WTC11 (cell line): Measurements from ENCODE around the gene LENEP. TPM values are rescaled to one million over a fixed set of nuclear protein-coding genes. Genes with fewer than 3 reads are reported as not detected.
A peak's percentile ranks its signal among the peaks of the same experiment; 100 is the strongest.

ENCODE experiments used
- ATAC-seq: fragments of 200-7000 bp; cut with Tn5 transposase; 2 replicates; pipeline ENCODE4 v1.10.0; 2021; ENCODE audit warnings: mild to moderate bottlenecking, moderate library complexity
- CTCF ChIA-PET: fragments of 300-600 bp; sonication (Branson Sonifier 250); formaldehyde crosslinking; loops from one replicate; lab custom pipeline; 2021; ENCODE audit warnings: antibody characterized with exemption; lab: Charles Lee
- POLR2A ChIA-PET: fragments of 350-600 bp; sonication (Branson Sonifier 250); formaldehyde crosslinking; loops from one replicate; lab custom pipeline; 2021; ENCODE audit warnings: antibody characterized with exemption; lab: Charles Lee
- DNase-seq: peaks from one replicate; pipeline ENCODE4 v3.0.0; 2021; ENCODE audit warnings: low spot score
- H3K27ac Mint-ChIP-seq: 2 replicates; pipeline ENCODE4 v1.8.0; 2021; ENCODE audit warnings: mixed read lengths
- H3K27me3 Mint-ChIP-seq: 2 replicates; pipeline ENCODE4 v1.8.0; 2021; ENCODE audit warnings: low read depth, mild to moderate bottlenecking, moderate library complexity, mixed read lengths
- H3K36me3 Mint-ChIP-seq: 2 replicates; pipeline ENCODE4 v1.8.0; 2021; ENCODE audit warnings: mixed read lengths
- H3K4me1 Mint-ChIP-seq: 2 replicates; pipeline ENCODE4 v1.8.0; 2022; ENCODE audit warnings: mixed read lengths
- H3K4me3 Mint-ChIP-seq: 2 replicates; pipeline ENCODE4 v1.8.0; 2021; ENCODE audit warnings: mild to moderate bottlenecking, moderate library complexity, mixed read lengths
- H3K9me3 Mint-ChIP-seq: 2 replicates; pipeline ENCODE4 v1.8.0; 2021; ENCODE audit warnings: mixed read lengths
- AR ChIP-seq: fragments of 250-450 bp; sonication (Bioruptor Pico); IDR thresholded peaks from 2 replicates; pipeline ENCODE4 v1.9.0; 2021; ENCODE audit warnings: mild to moderate bottlenecking
- ATF3 ChIP-seq: sonication (generic); formaldehyde crosslinking; conservative IDR thresholded peaks from 2 replicates; pipeline ENCODE4 v1.8.1; 2022; ENCODE audit warnings: mild to moderate bottlenecking, missing genetic modification reagents
- CDX4 ChIP-seq: fragments of 250-450 bp; sonication (Bioruptor Pico); IDR thresholded peaks from 2 replicates; pipeline ENCODE4 v1.9.0; 2021; ENCODE audit warnings: moderate library complexity, mild to moderate bottlenecking, inconsistent platforms, borderline replicate concordance
- CREM ChIP-seq: sonication (generic); formaldehyde crosslinking; IDR thresholded peaks from 2 replicates; pipeline ENCODE4 v1.8.1; 2022; ENCODE audit warnings: mild to moderate bottlenecking, missing genetic modification reagents, moderate library complexity
- E2F4 ChIP-seq: sonication (generic); formaldehyde crosslinking; IDR thresholded peaks from 2 replicates; pipeline ENCODE4 v1.8.1; 2022; ENCODE audit warnings: low read depth, mild to moderate bottlenecking, moderate library complexity, missing genetic modification reagents, borderline replicate concordance
- FOXJ3 ChIP-seq: sonication (generic); formaldehyde crosslinking; IDR thresholded peaks from 2 replicates; pipeline ENCODE4 v1.9.0; 2021; ENCODE audit warnings: missing genetic modification reagents, mild to moderate bottlenecking, borderline replicate concordance
- GABPB1 ChIP-seq: sonication (generic); formaldehyde crosslinking; IDR thresholded peaks from 2 replicates; pipeline ENCODE4 v1.8.1; 2023; ENCODE audit warnings: mild to moderate bottlenecking, missing genetic modification reagents
- HMGA2 ChIP-seq: fragments of 250-450 bp; sonication (Bioruptor Pico); IDR thresholded peaks from 2 replicates; pipeline ENCODE4 v1.4.0; 2021; ENCODE audit warnings: mild to moderate bottlenecking, moderate library complexity
- IRF1 ChIP-seq: sonication (generic); formaldehyde crosslinking; IDR thresholded peaks from 2 replicates; pipeline ENCODE4 v1.8.0; 2023; ENCODE audit warnings: missing genetic modification reagents
- MLX ChIP-seq: sonication (generic); formaldehyde crosslinking; IDR thresholded peaks from 2 replicates; pipeline ENCODE4 v1.8.1; 2023; ENCODE audit warnings: mild to moderate bottlenecking, missing genetic modification reagents, moderate library complexity
- MXD4 ChIP-seq: fragments of 250-450 bp; sonication (Bioruptor Pico); IDR thresholded peaks from 2 replicates; pipeline ENCODE4 v1.8.0; 2021; ENCODE audit warnings: mild to moderate bottlenecking, moderate library complexity, borderline replicate concordance
- NFE2L1 ChIP-seq: sonication (generic); formaldehyde crosslinking; IDR thresholded peaks from 2 replicates; pipeline ENCODE4 v1.8.1; 2023; ENCODE audit warnings: missing genetic modification reagents
- NFYB ChIP-seq: sonication (generic); formaldehyde crosslinking; conservative IDR thresholded peaks from 2 replicates; pipeline ENCODE4 v1.8.0; 2022; ENCODE audit warnings: low read depth, missing genetic modification reagents
- PREB ChIP-seq: sonication (generic); formaldehyde crosslinking; IDR thresholded peaks from 2 replicates; pipeline ENCODE4 v1.8.1; 2022; ENCODE audit warnings: mild to moderate bottlenecking, missing genetic modification reagents, moderate library complexity, borderline replicate concordance
- RORB ChIP-seq: fragments of 250-450 bp; sonication (Bioruptor Pico); IDR thresholded peaks from 2 replicates; pipeline ENCODE4 v1.9.0; 2021; ENCODE audit warnings: mild to moderate bottlenecking
- SOX15 ChIP-seq: fragments of 250-450 bp; sonication (Bioruptor Pico); IDR thresholded peaks from 2 replicates; pipeline ENCODE4 v1.9.0; 2021; ENCODE audit warnings: mild to moderate bottlenecking
- SP1 ChIP-seq: sonication (generic); formaldehyde crosslinking; conservative IDR thresholded peaks from 2 replicates; pipeline ENCODE4 v1.8.1; 2022; ENCODE audit warnings: missing genetic modification reagents
- USF2 ChIP-seq: sonication (generic); formaldehyde crosslinking; IDR thresholded peaks from 2 replicates; pipeline ENCODE4 v1.8.1; 2023; ENCODE audit warnings: mild to moderate bottlenecking, missing genetic modification reagents, moderate library complexity
- ZNF232 ChIP-seq: sonication (generic); formaldehyde crosslinking; IDR thresholded peaks from 2 replicates; pipeline ENCODE4 v1.8.0; 2022; ENCODE audit warnings: mild to moderate bottlenecking, missing genetic modification reagents
- ZNF423 ChIP-seq: fragments of 250-450 bp; sonication (Bioruptor Pico); IDR thresholded peaks from 2 replicates; pipeline ENCODE4 v2.1.2; 2022; ENCODE audit warnings: mild to moderate bottlenecking, moderate library complexity
- ZSCAN18 ChIP-seq: fragments of 250-450 bp; sonication (Bioruptor Pico); IDR thresholded peaks from 2 replicates; pipeline ENCODE4 v2.1.2; 2022; ENCODE audit warnings: mild to moderate bottlenecking, moderate library complexity
- total RNA-seq: library from RNA; stranded (reverse); gene quantifications from 3 replicates; pipeline ENCODE4 v1.2.3, GENCODE V29; 2021

The LENEP gene
- total RNA-seq, 1 experiment from 2014 or later = 1.2 TPM

GRCh38 chr1:154971341-154971998 is 21.9 kb upstream of the LENEP start (continued):
- TF ChIP-seq USF2 = no peak
- TF ChIP-seq ZNF423 (CRISPR knock-in tag) = no peak
- no peak for TF ChIP-seq NFE2L1

- TF ChIP-seq E2F4 (CRISPR knock-in tag) (no peak), ZNF232 (CRISPR knock-in tag) (no peak), NFYB (CRISPR knock-in tag) (no peak), ATF3 (CRISPR knock-in tag) (no peak), IRF1 (CRISPR knock-in tag) (no peak), RORB (CRISPR knock-in tag) (no peak), SP1 (no peak), CDX4 (CRISPR knock-in tag) (no peak), SOX15 (CRISPR knock-in tag) (no peak), MXD4 (no peak), AR (CRISPR knock-in tag) (no peak), NFE2L1 (no peak), HMGA2 (CRISPR knock-in tag) (no peak)
- H3K4me3 Mint-ChIP-seq = no peak overlapping the region
- no peak for ATAC-seq
- H3K9me3 Mint-ChIP-seq = no peaks in the 10 kb centered on the region
- no peak for DNase-seq
- ChIA-PET CTCF (interaction anchor here (0.9 to 8.3 kb wide), 13 partner anchors 11 to 201 kb away, joined by 3 to 176 read pairs (median 20); partner anchors contain the start of genes ADAM15, EFNA4, FLAD1 and KRTCAP2), POLR2A (interaction anchor here (0.5 to 7.3 kb wide), 11 partner anchors 10 to 222 kb away, joined by 3 to 176 read pairs (median 6); partner anchors contain the start of genes FLAD1, LENEP, PBXIP1 and PMVK)
- peaks cover 13% of the 10 kb centered on the region for H3K36me3 Mint-ChIP-seq
- H3K4me1 Mint-ChIP-seq = peaks cover 42% of the 10 kb centered on the region
- no peak overlapping the region for H3K27ac Mint-ChIP-seq
- H3K27me3 Mint-ChIP-seq = no peaks in the 10 kb centered on the region
Measured at GRCh38 chr1:154972213-154972516, 21.2 kb upstream of the LENEP start.

GRCh38 chr1:154972517-154973343 is 20.7 kb upstream of the LENEP start:
- H3K36me3 Mint-ChIP-seq = peaks cover 8% of the 10 kb centered on the region
- H3K9me3 Mint-ChIP-seq = no peaks in the 10 kb centered on the region
- H3K4me1 Mint-ChIP-seq = peaks cover 42% of the 10 kb centered on the region
- no peaks in the 10 kb centered on the region for H3K27me3 Mint-ChIP-seq
- peak; percentile 91 for DNase-seq
- CTCF ChIA-PET = interaction anchor here (0.7 to 8.3 kb wide), 17 partner anchors 10 to 361 kb away, joined by 3 to 176 read pairs (median 6); partner anchors contain the start of genes ADAM15, EFNA4, FLAD1 and KCNN3
- POLR2A ChIA-PET = interaction anchor here (0.5 to 7.3 kb wide), 18 partner anchors 8 to 339 kb away, joined by 3 to 176 read pairs (median 4); partner anchors contain the start of genes FLAD1, KCNN3, KRTCAP2 and LENEP
- H3K27ac Mint-ChIP-seq = no peak overlapping the region
- ATAC-seq = peak; percentile 25
- H3K4me3 Mint-ChIP-seq = no peak overlapping the region
- TF ChIP-seq MLX (CRISPR knock-in tag) = no peak
- no peak for TF ChIP-seq PREB (CRISPR knock-in tag)
- peak; percentile 59; the same call in 1 of the 2 replicates for TF ChIP-seq GABPB1
- TF ChIP-seq ZSCAN18 = no peak
- TF ChIP-seq FOXJ3 (CRISPR knock-in tag) = no peak
- no peak for TF ChIP-seq CREM
